ENCODE data around the gene RAMP2.
"Not testable (repeated sequence)": the region's sequence is repeated elsewhere in the genome, so short reads cannot be mapped to it uniquely, and the experiment has no call there.

The RAMP2 gene

DNA sequence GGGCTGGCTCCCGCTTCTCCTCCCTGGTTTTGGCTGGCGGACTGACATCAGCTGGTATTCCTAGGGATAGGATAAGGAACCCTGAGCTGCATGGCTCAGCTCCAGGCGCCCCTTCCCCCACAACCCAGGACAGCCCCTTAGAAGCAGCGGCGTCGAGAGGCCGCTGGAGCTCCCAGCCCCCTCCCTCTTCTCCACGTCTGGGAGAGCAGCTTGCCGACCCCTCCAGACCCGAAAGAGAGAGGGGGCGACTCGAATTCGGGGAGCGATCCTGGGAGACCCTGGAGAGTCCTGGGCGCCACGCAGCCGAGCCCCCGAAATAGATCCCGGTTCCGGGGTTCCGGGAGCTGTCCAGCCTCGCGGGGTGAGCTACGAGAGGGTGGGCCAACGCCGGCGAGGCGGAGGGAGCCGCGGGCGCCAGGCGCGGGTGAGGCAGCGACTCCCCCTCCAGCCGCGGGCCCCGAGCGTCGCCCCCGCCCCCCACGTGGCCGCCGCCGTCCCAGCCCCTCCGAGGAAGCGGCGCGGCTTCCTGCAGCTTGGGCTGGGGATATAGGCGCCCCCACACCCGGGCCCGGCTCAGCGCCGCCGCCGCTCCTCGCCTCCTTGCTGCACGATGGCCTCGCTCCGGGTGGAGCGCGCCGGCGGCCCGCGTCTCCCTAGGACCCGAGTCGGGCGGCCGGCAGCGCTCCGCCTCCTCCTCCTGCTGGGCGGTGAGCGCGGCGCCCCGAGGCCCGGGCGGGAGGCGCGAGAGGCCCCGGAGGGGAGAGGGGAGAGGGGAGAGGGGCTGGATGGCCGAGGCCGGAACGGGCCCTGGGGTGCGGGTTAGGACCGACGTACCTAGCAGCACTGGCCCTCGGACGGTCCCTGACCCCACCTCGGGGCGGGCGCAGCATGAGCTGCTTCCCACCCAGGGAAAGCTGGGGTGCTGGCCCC lies at the start of gene RAMP2:
TSS of gene RAMP2 (plus strand) at position 576 of the 930 bp plus-strand sequence. CDS start at position 611, 35 bp downstream.
- no peak for DNase-seq

GRCh38 chr17:42720996-42721583 lies 39.9 kb upstream of the RAMP2 start:
- DNase-seq, result no peak

DNA sequence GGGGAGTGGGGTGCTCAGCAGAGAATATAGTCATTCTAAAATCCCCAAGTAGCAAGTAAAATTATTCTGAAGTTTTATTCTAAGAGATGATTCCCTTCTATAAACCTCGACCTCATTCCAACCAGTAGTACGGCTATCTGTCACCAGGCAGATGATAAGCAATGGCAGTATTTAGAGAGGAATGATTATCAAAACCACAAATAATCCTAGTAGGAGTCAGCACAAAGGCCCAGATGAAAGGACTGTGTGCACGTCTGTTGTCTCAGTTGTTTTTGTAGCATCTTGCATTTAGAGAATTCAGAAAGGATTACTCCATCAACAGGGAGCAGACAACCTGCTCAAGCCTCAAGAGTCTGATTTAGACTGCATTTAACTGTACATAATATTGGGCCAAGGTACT lies 37.4 kb upstream of the RAMP2 start:
- no peak for DNase-seq

GRCh38 chr17:42725143-42725542 lies 35.9 kb upstream of the RAMP2 start:
- no peak for DNase-seq

- no peak for DNase-seq
Measured at GRCh38 chr17:42740699-42741098, 20.3 kb upstream of the RAMP2 start.

- not testable (repeated sequence) for DNase-seq
Measured at GRCh38 chr17:42742916-42743315, 18.1 kb upstream of the RAMP2 start.

- DNase-seq, result no peak
Measured at GRCh38 chr17:42743595-42744282, 17.3 kb upstream of the RAMP2 start.

GRCh38 chr17:42744283-42744805 lies 16.7 kb upstream of the RAMP2 start:
- peak; percentile 49 for DNase-seq

GRCh38 chr17:42744806-42745617 lies 16.0 kb upstream of the RAMP2 start, which contains the start of gene EZH1:
EZH1 (minus strand) TSS chr17:42745040; CDS start chr17:42728941, 16,099 bp downstream.
- peak; percentile 93 for DNase-seq

DNA sequence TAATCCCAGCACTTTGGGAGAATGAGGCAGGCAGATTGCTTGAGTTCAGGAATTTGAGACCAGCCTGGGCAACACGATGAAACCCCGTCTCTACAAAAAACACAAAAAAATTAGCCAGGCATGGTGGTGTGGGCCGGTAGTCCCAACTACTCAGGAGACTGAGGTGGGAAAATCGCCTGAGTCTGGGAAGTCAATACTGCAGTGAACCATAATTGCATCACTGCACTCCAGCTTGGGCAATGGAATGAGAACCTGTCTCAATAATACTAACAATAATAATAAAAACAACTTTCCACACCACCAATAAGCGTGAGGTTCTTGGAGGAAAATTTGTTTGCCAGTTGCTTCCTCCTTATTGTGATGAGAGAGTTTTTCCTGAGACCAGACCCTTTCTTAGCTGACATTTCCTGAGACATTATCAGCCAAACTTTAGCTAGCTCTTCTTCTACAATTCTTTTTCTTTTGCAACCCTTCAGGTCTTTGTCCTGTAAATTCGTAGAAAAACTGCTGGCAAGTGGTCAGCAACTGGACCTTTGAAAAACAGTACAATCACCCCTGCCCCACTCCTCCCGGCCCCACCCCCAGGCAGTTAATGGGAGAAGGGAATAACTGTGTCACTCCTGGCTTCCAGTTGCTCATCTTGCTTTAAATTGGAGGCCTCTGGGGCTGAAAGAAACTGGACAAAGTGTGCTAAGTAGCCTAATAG lies 12.7 kb upstream of the RAMP2 start:
- no peak for DNase-seq

GRCh38 chr17:42748908-42749798 lies 11.9 kb upstream of the RAMP2 start:
- no peak for DNase-seq

- DNase-seq, result no peak
Measured at GRCh38 chr17:42750739-42751344, 10.2 kb upstream of the RAMP2 start.

DNA sequence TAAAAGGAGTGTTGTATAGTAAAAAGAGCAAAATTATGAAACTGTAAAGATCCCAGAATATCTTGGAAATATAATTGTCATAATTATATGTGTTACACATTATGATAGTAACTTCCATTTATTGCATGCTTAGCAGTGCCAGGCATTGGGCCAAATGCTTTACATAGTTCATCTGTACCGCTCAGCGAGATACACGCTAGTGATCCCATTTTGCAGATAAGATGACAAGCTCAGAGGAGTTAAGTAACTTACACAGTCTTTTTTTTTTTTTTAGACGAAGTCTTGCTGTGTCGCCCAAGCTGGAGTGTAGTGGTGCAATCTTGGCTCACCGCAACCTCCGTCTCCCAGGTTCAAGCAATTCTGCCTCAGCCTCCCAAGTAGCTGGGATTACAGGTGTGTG lies 9.4 kb upstream of the RAMP2 start:
- no peak for DNase-seq

- DNase-seq, result no peak
Measured at GRCh38 chr17:42754782-42755181, 6.2 kb upstream of the RAMP2 start.

DNA sequence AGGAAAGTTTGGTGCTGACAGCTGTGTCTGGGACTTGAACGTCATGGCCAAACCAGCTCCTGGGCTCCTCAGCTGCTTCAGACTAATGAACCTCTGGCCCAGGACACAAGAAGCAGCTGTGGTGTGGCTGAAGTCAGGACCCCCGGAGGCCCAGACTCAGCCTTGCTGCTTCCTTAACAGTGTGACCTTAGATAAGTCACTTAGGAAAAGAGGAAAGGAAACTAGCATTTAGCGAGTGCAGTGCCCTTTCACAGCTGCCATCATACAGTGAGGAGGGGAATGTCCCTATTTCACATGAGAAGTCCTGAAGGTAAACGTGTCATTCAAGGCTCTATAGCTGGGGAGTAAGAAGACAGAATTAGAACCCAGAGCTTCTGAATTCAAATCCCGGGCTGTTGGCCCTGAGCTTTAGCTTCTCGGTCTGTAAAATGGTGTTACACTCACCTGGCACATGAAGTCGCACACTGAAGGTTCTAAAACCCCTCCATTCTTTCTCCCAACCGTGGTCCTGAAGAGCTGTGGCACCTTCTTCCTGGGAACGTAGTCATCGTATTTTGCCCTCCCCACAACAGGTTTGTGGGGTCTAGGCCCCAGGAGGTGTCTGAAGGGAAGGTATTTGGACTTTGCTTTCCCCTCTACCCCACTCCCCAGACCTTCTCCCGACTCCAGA lies 910 bp upstream of the RAMP2 start:
- DNase-seq, result no peak

GRCh38 chr17:42761638-42762037 lies 611 bp downstream of the RAMP2 start:
- no peak for DNase-seq

DNA sequence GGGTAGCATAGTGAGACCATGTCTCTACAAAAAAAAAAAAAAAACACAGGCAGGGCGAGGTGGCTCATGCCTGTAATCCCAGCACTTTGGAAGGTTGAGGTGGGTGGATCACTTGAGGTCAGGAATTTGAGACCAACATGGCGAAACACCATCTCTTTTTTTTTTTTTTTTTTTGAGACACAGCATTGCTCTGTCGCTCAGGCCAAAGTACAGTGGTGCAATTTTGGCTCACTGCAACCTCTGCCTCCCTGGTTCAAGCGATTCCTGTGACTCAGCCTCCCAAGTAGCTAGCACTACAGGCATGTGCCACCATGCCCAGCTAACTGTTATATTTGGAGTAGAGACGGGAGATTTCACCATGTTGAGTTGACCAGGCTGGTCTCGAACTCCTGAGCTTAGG lies 5.1 kb downstream of the RAMP2 start:
- no peak for DNase-seq

DNA sequence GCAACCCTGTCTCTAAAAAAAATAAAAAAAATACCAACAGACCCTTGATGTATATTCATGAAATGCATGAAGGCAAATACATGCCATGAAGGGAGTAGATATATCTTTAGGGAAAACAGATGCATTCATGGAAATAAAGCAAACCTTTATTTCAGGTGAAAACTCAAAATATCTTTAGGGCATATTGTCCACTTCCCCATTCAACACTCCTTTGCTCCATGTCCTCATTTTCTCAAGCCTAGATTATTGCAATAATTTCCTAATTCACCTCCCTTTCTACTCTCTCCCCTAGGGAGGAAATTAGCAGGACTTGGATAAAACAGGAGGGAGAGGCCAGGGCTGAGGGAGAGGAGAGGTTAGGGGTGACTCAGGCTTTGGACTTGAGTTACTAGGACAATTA lies 6.5 kb downstream of the RAMP2 start:
- DNase-seq, result no peak

GRCh38 chr17:42768006-42768405 lies 7.0 kb downstream of the RAMP2 start:
- not testable (repeated sequence) for DNase-seq

GRCh38 chr17:42769964-42770363 lies 8.9 kb downstream of the RAMP2 start:
- DNase-seq, result not testable (repeated sequence)
